Keratinocyte (primary cell): ENCODE measurements around the gene TAF4. TPM values are rescaled to one million over a fixed set of nuclear protein-coding genes. Genes with fewer than 3 reads are reported as not detected.

Experiments used
- DNase-seq: peaks from one replicate; pipeline ENCODE4 v3.0.0-alpha.2; 2011; ENCODE audit warnings: low read depth, missing footprints, low spot score
- FAIRE-seq: peaks from 2 replicates; lab custom pipeline; 2011; peaks lifted over from hg19 to GRCh38; lab: Jason Lieb, UNC
- H2AFZ ChIP-seq: 2 replicates; pipeline ENCODE4 v1.6.0; 2012; ENCODE audit warnings: low read length, control low read depth, inconsistent platforms; ENCODE audit not compliant: control insufficient read depth
- H3K27ac ChIP-seq: 2 replicates; pipeline ENCODE4 v1.5.1; 2011; ENCODE audit warnings: low read length; ENCODE audit not compliant: control insufficient read depth, insufficient read depth
- H3K27me3 ChIP-seq: 3 replicates; pipeline ENCODE4 v1.6.0; 2011; ENCODE audit warnings: low read length; ENCODE audit not compliant: control insufficient read depth, insufficient read depth; ENCODE audit errors: extremely low read depth
- H3K36me3 ChIP-seq, 2 experiments: 2 replicates in 1 of 2; 3 replicates in 1 of 2; pipeline ENCODE4 v1.5.1; 2011; ENCODE audit warnings: low read length in 2 of 2, mild to moderate bottlenecking in 1 of 2; ENCODE audit not compliant: control insufficient read depth in 2 of 2, insufficient read depth in 2 of 2; ENCODE audit errors: extremely low read depth in 1 of 2
- H3K4me1 ChIP-seq: 3 replicates; pipeline ENCODE4 v1.5.1; 2011; ENCODE audit warnings: low read length; ENCODE audit not compliant: control insufficient read depth, insufficient read depth; ENCODE audit errors: extremely low read depth
- H3K4me2 ChIP-seq: 3 replicates; pipeline ENCODE4 v1.6.0; 2011; ENCODE audit warnings: low read depth, low read length; ENCODE audit not compliant: control insufficient read depth, insufficient read depth; ENCODE audit errors: extremely low read depth
- H3K4me3 ChIP-seq, 3 experiments: fragments of 200-600 bp in 1 of 3; sonication (generic) in 1 of 3; 2 replicates in 2 of 3; 3 replicates in 1 of 3; pipeline ENCODE4 v1.5.1; 2011 to 2016; ENCODE audit warnings: low read length in 3 of 3, mild to moderate bottlenecking in 3 of 3, control low read depth in 2 of 3, inconsistent platforms in 1 of 3, low read depth in 1 of 3, mixed read lengths in 1 of 3, mixed run types in 1 of 3, moderate library complexity in 1 of 3; ENCODE audit not compliant: control insufficient read depth in 2 of 3, insufficient read depth in 2 of 3; ENCODE audit errors: extremely low read depth in 1 of 3
- H3K79me2 ChIP-seq: 2 replicates; pipeline ENCODE4 v1.6.0; 2012; ENCODE audit warnings: low read length; ENCODE audit not compliant: control insufficient read depth, insufficient read depth
- H3K9ac ChIP-seq: 3 replicates; pipeline ENCODE4 v1.6.0; 2011; ENCODE audit warnings: low read length; ENCODE audit not compliant: control insufficient read depth, insufficient read depth; ENCODE audit errors: extremely low read depth
- H3K9me1 ChIP-seq: 3 replicates; pipeline ENCODE4 v1.6.0; 2011; ENCODE audit warnings: low read length; ENCODE audit not compliant: control insufficient read depth, insufficient read depth; ENCODE audit errors: extremely low read depth
- H3K9me3 ChIP-seq: 2 replicates; pipeline ENCODE4 v1.5.1; 2012; ENCODE audit warnings: low read depth, low read length; ENCODE audit not compliant: control insufficient read depth
- H4K20me1 ChIP-seq: 3 replicates; pipeline ENCODE4 v1.6.0; 2011; ENCODE audit warnings: low read length; ENCODE audit not compliant: control insufficient read depth, insufficient read depth; ENCODE audit errors: extremely low read depth
- EZH2 ChIP-seq: IDR thresholded peaks from one replicate; pipeline ENCODE4 v1.6.1; 2012; ENCODE audit warnings: inconsistent platforms, mild to moderate bottlenecking, low read length, moderate library complexity
- dilution Hi-C: fragments of 300-500 bp; cut with MboI; formaldehyde crosslinking; loops from one replicate; pipeline ENCODE4 v1.7.0; 2020; ENCODE audit warnings: low sequenced_read_pairs; ENCODE audit not compliant: extremely low pct_ligation_motif_present
- polyA plus RNA-seq, 5 experiments: library from polyadenylated mRNA; depleted of rRNA in 3 of 5; stranded (reverse) in 3 of 5; stranded (forward) in 1 of 5; unstranded in 1 of 5; fragments of >200 nt; gene quantifications; 1 replicate in 1 of 5; 2 replicates in 3 of 5; 3 replicates in 1 of 5; pipeline versions ENCODE4 v1.2.1 to v1.2.3, GENCODE V29; 2011 to 2012; ENCODE audit warnings: missing spikeins in 2 of 5, low read depth in 1 of 5, low replicate concordance in 1 of 5
- TF ChIP-seq, protein P1 (sequence below), 3 experiments: IDR thresholded peaks in 1 of 3; conservative IDR thresholded peaks in 1 of 3; optimal IDR thresholded peaks in 1 of 3; 2 replicates in 2 of 3; 3 replicates in 1 of 3; pipeline versions ENCODE3 to v1.5.1; 2011; ENCODE audit warnings: low read length in 3 of 3, mild to moderate bottlenecking in 3 of 3, moderate library complexity in 2 of 3, control low read depth in 1 of 3, inconsistent platforms in 1 of 3; ENCODE audit not compliant: insufficient read depth in 2 of 3; ENCODE audit errors: extremely low read depth in 1 of 3

Gene TAF4
- polyA plus RNA-seq, 1 donor (not counting 4 experiments of a cell fraction or from before 2014, with no cell fraction given) = 3.3 TPM

DNA sequence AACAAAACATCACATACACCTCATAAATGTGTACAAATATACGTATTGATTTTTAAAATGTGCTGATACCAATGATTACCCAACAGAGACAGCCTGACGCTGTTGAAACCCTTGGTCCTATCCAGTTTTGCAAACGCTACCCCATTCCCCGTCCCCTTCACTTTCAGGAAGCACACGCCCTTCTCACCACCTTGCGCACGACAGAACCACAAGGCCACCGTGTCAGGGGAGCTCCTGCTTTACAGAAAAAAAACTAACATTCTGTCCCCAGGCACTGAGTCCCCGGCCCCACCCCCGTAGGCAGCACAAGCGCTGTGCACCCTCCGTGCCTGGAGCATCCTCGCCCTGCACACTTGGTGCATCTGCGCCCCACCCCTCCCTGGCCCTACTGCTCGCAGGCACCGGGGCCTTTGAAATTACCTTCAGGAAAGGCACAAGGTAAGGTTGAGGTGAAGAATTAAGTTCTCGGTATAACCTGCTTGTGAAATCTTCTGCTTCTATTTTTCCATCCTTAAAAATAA, 58.5 kb downstream of the TAF4 start:
- H3K27me3 ChIP-seq = no peaks in the 10 kb centered on the region
- dilution Hi-C loops = no loop called here
- peaks cover 19 to 38% of the 10 kb centered on the region in 2 experiments for H3K36me3 ChIP-seq

DNA sequence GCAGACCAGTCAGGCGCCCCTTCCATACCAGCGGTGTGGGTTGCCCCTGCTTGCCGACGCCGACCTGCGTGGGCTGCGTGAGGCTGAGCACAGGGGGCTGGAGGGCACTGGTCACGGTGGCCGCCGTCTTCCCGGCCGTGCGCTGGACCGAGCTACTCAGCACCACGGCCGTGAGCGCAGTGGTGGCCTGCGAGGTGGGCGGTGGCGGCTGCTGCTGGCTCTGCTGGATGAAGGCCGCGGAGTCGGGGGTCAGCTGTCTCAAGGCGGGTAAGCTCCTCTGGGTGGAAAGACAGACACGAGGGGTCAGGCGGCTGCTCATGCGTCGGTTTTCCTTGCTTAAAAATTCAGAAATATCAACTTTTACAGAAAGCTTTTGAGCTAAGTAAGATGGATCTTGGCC, 59.2 kb downstream of the TAF4 start:
- Histone ChIP-seq H3K79me2 (no peaks in the 10 kb centered on the region), H4K20me1 (no peaks in the 10 kb centered on the region), H2AFZ (no peak overlapping the region), H3K27me3 (no peaks in the 10 kb centered on the region), H3K9ac (no peak overlapping the region), H3K4me1 (no peaks in the 10 kb centered on the region), H3K9me1 (no peaks in the 10 kb centered on the region), H3K4me2 (no peak overlapping the region), H3K4me3 (no peak overlapping the region), H3K9me3 (no peaks in the 10 kb centered on the region), H3K27ac (no peak overlapping the region), H3K36me3 (peaks cover 22 to 44% of the 10 kb centered on the region in 2 experiments)
- TF ChIP-seq, protein P1, sequence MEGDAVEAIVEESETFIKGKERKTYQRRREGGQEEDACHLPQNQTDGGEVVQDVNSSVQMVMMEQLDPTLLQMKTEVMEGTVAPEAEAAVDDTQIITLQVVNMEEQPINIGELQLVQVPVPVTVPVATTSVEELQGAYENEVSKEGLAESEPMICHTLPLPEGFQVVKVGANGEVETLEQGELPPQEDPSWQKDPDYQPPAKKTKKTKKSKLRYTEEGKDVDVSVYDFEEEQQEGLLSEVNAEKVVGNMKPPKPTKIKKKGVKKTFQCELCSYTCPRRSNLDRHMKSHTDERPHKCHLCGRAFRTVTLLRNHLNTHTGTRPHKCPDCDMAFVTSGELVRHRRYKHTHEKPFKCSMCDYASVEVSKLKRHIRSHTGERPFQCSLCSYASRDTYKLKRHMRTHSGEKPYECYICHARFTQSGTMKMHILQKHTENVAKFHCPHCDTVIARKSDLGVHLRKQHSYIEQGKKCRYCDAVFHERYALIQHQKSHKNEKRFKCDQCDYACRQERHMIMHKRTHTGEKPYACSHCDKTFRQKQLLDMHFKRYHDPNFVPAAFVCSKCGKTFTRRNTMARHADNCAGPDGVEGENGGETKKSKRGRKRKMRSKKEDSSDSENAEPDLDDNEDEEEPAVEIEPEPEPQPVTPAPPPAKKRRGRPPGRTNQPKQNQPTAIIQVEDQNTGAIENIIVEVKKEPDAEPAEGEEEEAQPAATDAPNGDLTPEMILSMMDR (optimal IDR thresholded peaks at IDR 0.05 in 1 of 3, IDR thresholded peaks at IDR 0.05 in 1 of 3, conservative IDR thresholded peaks at IDR 0.05 in 1 of 3; ENCODE audit: extremely low read depth in 1 of 3, insufficient read depth in 2 of 3, low read length in 3 of 3) = no peak
- no peak for TF ChIP-seq EZH2
- dilution Hi-C loops = no loop called here
- FAIRE-seq (no peak), DNase-seq (no peak)

More for the DNA sequence above, 58.5 kb downstream of the TAF4 start:
- Histone ChIP-seq H3K4me2 (no peak overlapping the region), H3K4me1 (no peaks in the 10 kb centered on the region), H3K27ac (no peak overlapping the region), H3K9me3 (no peaks in the 10 kb centered on the region), H2AFZ (no peak overlapping the region), H3K9ac (no peak overlapping the region), H3K9me1 (no peaks in the 10 kb centered on the region), H4K20me1 (no peaks in the 10 kb centered on the region), H3K4me3 (no peak overlapping the region), H3K79me2 (no peaks in the 10 kb centered on the region)
- FAIRE-seq (no peak), DNase-seq (no peak)
- TF ChIP-seq, protein P1 (optimal IDR thresholded peaks at IDR 0.05 in 1 of 3, IDR thresholded peaks at IDR 0.05 in 1 of 3, conservative IDR thresholded peaks at IDR 0.05 in 1 of 3; ENCODE audit: extremely low read depth in 1 of 3, insufficient read depth in 2 of 3, low read length in 3 of 3) = no peak
- no peak for TF ChIP-seq EZH2
